Thymus (tissue), 11 donors: ENCODE data around the gene WDR90. TPM values are rescaled to one million over a fixed set of nuclear protein-coding genes. Genes with fewer than 3 reads are reported as not detected.
"Not testable (repeated sequence)": the region's sequence is repeated elsewhere in the genome, so short reads cannot be mapped to it uniquely, and the experiment has no call there.

ENCODE experiments used
- DNase-seq, 9 donors: peaks; one replicate each; pipeline ENCODE4 v3.0.0-alpha.2; 2013; ENCODE audit warnings: low spot score in 9 of 9, low read depth in 6 of 9, missing footprints in 1 of 9
- H3K27ac ChIP-seq, 2 donors: one replicate each; pipeline ENCODE4 v1.5.1; 2013; ENCODE audit warnings: control low read depth in 1 of 2, low read depth in 1 of 2, low read length in 1 of 2, mild to moderate bottlenecking in 1 of 2, moderate library complexity in 1 of 2
- H3K27me3 ChIP-seq, 2 donors: one replicate each; pipeline ENCODE4 v1.5.1; 2013; ENCODE audit warnings: low read length in 1 of 2; ENCODE audit not compliant: control insufficient read depth in 2 of 2, insufficient read depth in 1 of 2
- H3K36me3 ChIP-seq, 2 donors: one replicate each; pipeline ENCODE4 v1.5.1; 2013; ENCODE audit warnings: low read length in 1 of 2, mild to moderate bottlenecking in 1 of 2, moderate library complexity in 1 of 2; ENCODE audit not compliant: control insufficient read depth in 2 of 2, insufficient read depth in 2 of 2
- H3K4me1 ChIP-seq, 2 donors: one replicate each; pipeline ENCODE4 v1.5.1; 2013; ENCODE audit warnings: low read length in 2 of 2; ENCODE audit not compliant: control insufficient read depth in 2 of 2, insufficient read depth in 2 of 2
- H3K4me3 ChIP-seq, 2 donors: one replicate each; pipeline ENCODE4 v1.5.1; 2013; ENCODE audit warnings: low read length in 2 of 2, control low read depth in 1 of 2, mild to moderate bottlenecking in 1 of 2
- H3K9me3 ChIP-seq, 2 donors: one replicate each; pipeline ENCODE4 v1.5.1; 2013; ENCODE audit warnings: low read length in 1 of 2, mild to moderate bottlenecking in 1 of 2; ENCODE audit not compliant: control insufficient read depth in 2 of 2, insufficient read depth in 1 of 2
- WGBS: extraction: QIAGEN DNeasy Blood & Tissue Kit; methylation state at CpG from one replicate; pipeline ENCODE4 v1.1.7; 2013; 5-methylcytosine and 5-hydroxymethylcytosine counted together
- polyA plus RNA-seq: library from polyadenylated mRNA; stranded (reverse); fragments of 200-250 nt; gene quantifications from one replicate; pipeline ENCODE4 v1.2.3, GENCODE V29; 2013
- total RNA-seq: library from RNA; stranded (reverse); fragments of 120-200 nt; gene quantifications from one replicate; pipeline ENCODE4 v1.2.4, GENCODE V29; 2013
- donor health status: healthy.

Gene WDR90
- total and polyA plus RNA-seq, 2 donors, result 10.1 to 22.6 TPM

GRCh38 chr16:711548-712320 is 62.6 kb downstream of the WDR90 start:
- H3K9me3 ChIP-seq, result no peaks in the 10 kb centered on the region
- H3K27me3 ChIP-seq, result peaks cover 15 to 83% of the 10 kb centered on the region in 2 donors
- no peak overlapping the region for H3K27ac ChIP-seq
- H3K4me3 ChIP-seq, result no peak overlapping the region
- no peaks in the 10 kb centered on the region for H3K36me3 ChIP-seq
- peak in 2 of 9 donors; percentile 69 to 79 for DNase-seq
- 14% methylated on average over 25 of the region's 25 CpGs for WGBS
- peaks cover 14 to 19% of the 10 kb centered on the region in 2 donors for H3K4me1 ChIP-seq

GRCh38 chr16:712740-713250 is 63.6 kb downstream of the WDR90 start:
- Histone ChIP-seq H3K27me3 (peaks cover 8 to 83% of the 10 kb centered on the region in 2 donors), H3K4me1 (peaks cover 14 to 26% of the 10 kb centered on the region in 2 donors)
- not testable (repeated sequence) for H3K4me3 ChIP-seq, H3K27ac ChIP-seq, H3K9me3 ChIP-seq, H3K36me3 ChIP-seq
- 58% methylated on average over 13 of the region's 13 CpGs for WGBS
- peak in 1 of 9 donors; percentile 55 for DNase-seq

DNA sequence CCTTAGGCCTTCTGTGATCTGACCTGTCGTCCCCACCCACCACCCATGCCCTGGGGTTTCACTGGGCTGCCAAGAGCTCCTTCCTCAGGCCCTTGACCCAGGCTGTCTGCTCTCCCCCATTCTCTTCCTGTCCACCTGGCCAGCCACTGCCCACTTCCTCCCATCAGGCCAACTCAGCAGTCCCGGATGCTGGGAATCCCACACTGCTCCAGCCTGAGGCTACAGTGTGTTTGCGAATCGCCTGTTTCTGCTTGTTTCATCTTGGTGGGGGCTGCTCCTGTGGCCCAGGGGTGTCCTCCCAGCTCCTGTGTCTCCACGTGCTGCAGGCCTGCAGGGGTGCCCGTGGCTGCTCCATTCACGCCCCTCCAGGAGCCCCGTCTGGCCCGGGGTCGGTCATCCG is 64.9 kb downstream of the WDR90 start:
- H3K4me3 ChIP-seq, result no peak overlapping the region
- H3K4me1 ChIP-seq, result peaks cover 24 to 39% of the 10 kb centered on the region in 2 donors
- WGBS, result 71% methylated on average over 11 of the region's 11 CpGs
- peaks cover 8 to 74% of the 10 kb centered on the region in 2 donors for H3K27me3 ChIP-seq
- no peaks in the 10 kb centered on the region for H3K36me3 ChIP-seq
- DNase-seq, result no peak
- H3K27ac ChIP-seq, result no peak overlapping the region
- H3K9me3 ChIP-seq, result no peaks in the 10 kb centered on the region

DNA sequence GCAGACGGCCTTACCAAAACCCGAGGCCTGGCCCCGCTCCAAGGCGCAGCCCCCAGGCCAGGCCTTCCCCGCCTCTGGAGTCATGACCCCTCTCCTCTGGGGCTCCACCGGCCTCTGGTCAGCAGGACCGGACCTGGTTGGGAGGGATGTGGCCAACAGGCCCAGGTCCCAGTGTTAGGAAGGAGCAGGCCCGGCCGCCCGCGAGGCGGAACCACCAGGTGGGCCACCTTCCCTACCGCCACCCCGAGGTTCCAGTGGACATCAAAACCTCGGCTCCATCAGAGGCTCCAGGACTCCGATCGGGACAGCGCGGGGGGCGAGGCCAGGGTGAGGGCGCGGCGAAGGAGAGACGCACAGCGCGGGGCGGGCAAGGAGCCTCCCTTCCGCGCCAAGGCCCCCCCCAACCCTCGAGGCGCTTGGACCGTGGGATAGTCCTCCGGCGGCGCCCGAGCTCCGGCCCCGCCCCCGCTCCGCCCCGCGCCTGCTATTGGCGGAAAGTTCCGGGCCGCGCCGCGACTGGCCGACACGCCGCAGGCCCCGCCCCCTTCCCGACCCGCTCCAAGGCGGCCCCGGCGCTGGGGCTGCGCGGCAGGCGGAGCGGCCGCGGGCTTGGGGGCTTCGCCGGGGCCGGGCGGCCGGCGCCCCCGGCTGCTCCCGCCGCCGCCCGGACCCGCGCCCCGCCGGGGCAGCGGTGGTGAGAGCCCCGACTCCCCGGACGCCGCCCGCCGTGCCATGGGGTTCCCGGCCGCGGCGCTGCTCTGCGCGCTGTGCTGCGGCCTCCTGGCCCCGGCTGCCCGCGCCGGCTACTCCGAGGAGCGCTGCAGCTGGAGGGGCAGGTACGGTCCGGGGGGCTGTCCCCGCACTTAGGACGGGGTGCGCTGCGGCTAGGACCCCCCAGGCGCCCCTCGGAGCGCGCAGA is 65.7 kb downstream of the WDR90 start, which contains the start of gene METRN:
Gene METRN, plus strand, starts transcription at position 561 of the 919 bp plus-strand sequence. Its CDS starts 172 bp downstream, at position 733.
- peaks cover 8 to 66% of the 10 kb centered on the region in 2 donors for H3K27me3 ChIP-seq
- peaks cover 31 to 46% of the 10 kb centered on the region in 2 donors for H3K4me1 ChIP-seq
- no peaks in the 10 kb centered on the region for H3K9me3 ChIP-seq
- H3K4me3 ChIP-seq, result peak within 1 kb of the TSS; percentile 26 to 88
- H3K27ac ChIP-seq, result peak within 1 kb of the TSS in 1 of 2 donors; percentile 18
- no peaks in the 10 kb centered on the region for H3K36me3 ChIP-seq
- WGBS, result 6% methylated on average over 108 of the region's 108 CpGs
- DNase-seq, result peak in 6 of 9 donors; percentile 75 to 92 (median 86)

- H3K4me1 ChIP-seq, result peaks cover 33 to 54% of the 10 kb centered on the region in 2 donors
- DNase-seq, result peak in 1 of 9 donors; percentile 55
- no peaks in the 10 kb centered on the region for H3K36me3 ChIP-seq
- H3K27me3 ChIP-seq, result peaks cover 4 to 58% of the 10 kb centered on the region in 2 donors
- H3K4me3 ChIP-seq, result peak overlapping the region; percentile 26 to 88
- H3K27ac ChIP-seq, result peak overlapping the region in 1 of 2 donors; percentile 18
- H3K9me3 ChIP-seq, result peaks cover 0 to 1% of the 10 kb centered on the region in 2 donors
- 4% methylated on average over 74 of the region's 74 CpGs for WGBS
Measured at GRCh38 chr16:715477-716199, 66.5 kb downstream of the WDR90 start.

GRCh38 chr16:716200-716568 is 67.0 kb downstream of the WDR90 start:
- WGBS, result 47% methylated on average over 12 of the region's 12 CpGs
- Histone ChIP-seq H3K4me3 (peak overlapping the region; percentile 19 to 88), H3K27me3 (peaks cover 4 to 53% of the 10 kb centered on the region in 2 donors), H3K4me1 (peaks cover 33 to 55% of the 10 kb centered on the region in 2 donors), H3K9me3 (peaks cover 0 to 3% of the 10 kb centered on the region in 2 donors), H3K36me3 (no peaks in the 10 kb centered on the region), H3K27ac (no peak overlapping the region)
- no peak for DNase-seq

DNA sequence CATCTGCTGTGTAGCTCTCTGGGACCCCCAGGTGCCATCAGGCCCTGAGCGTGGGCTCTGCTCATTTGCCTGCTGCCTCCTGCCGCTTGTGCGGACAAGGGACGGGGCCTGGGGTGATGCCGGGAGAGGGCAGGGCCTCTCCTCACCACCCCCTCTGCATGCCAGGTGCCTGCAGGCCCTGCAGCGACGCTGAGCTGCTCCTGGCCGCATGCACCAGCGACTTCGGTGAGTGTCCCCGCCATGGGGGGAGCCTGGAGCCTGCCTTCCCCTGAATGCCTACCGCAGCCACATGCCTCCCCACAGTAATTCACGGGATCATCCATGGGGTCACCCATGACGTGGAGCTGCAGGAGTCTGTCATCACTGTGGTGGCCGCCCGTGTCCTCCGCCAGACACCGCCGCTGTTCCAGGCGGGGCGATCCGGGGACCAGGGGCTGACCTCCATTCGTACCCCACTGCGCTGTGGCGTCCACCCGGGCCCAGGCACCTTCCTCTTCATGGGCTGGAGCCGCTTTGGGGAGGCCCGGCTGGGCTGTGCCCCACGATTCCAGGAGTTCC is 67.7 kb downstream of the WDR90 start:
- WGBS, result 94% methylated on average over 28 of the region's 29 CpGs
- no peak for DNase-seq
- no peaks in the 10 kb centered on the region for H3K36me3 ChIP-seq
- H3K4me3 ChIP-seq, result no peak overlapping the region
- H3K9me3 ChIP-seq, result peaks cover 0 to 8% of the 10 kb centered on the region in 2 donors
- H3K27me3 ChIP-seq, result peaks cover 4 to 49% of the 10 kb centered on the region in 2 donors
- no peak overlapping the region for H3K27ac ChIP-seq
- H3K4me1 ChIP-seq, result peaks cover 36 to 60% of the 10 kb centered on the region in 2 donors
